Smooth muscle cell (in vitro differentiated cells): Measurements from ENCODE around the gene BOD1L1. TPM values are rescaled to one million over a fixed set of nuclear protein-coding genes. Genes with fewer than 3 reads are reported as not detected.
A peak's percentile ranks its signal among the peaks of the same experiment; 100 is the strongest.

Experiments used
- DNase-seq: peaks from one replicate; lab custom pipeline; 2025; ENCODE audit not compliant: unreplicated experiment; lab: John Stamatoyannopoulos, UW
- H2AFZ ChIP-seq: fragments of 200-600 bp; sonication (generic); 2 replicates; pipeline ENCODE4 v1.6.0; 2016; ENCODE audit warnings: antibody characterized with exemption, low read depth, mild to moderate bottlenecking
- H3F3A ChIP-seq: fragments of 200-600 bp; sonication (generic); 2 replicates; pipeline ENCODE4 v1.6.0; 2017; ENCODE audit warnings: antibody characterized with exemption, low read depth
- H3K27ac ChIP-seq: fragments of 200-600 bp; sonication (generic); 2 replicates; pipeline ENCODE4 v1.5.1; 2016; ENCODE audit warnings: low read depth, mild to moderate bottlenecking
- H3K27me3 ChIP-seq: fragments of 200-600 bp; sonication (generic); 2 replicates; pipeline ENCODE4 v1.6.1; 2016; ENCODE audit warnings: low read depth, mild to moderate bottlenecking
- H3K36me3 ChIP-seq: fragments of 200-600 bp; sonication (generic); 2 replicates; pipeline ENCODE4 v1.5.1; 2016; ENCODE audit warnings: low read depth
- H3K4me1 ChIP-seq: fragments of 200-600 bp; sonication (generic); 2 replicates; pipeline ENCODE4 v1.5.1; 2016; ENCODE audit warnings: low read depth
- H3K4me2 ChIP-seq: fragments of 200-600 bp; sonication (generic); 2 replicates; pipeline ENCODE4 v1.6.0; 2016; ENCODE audit warnings: mild to moderate bottlenecking
- H3K4me3 ChIP-seq: fragments of 200-600 bp; sonication (generic); 2 replicates; pipeline ENCODE4 v1.5.1; 2016; ENCODE audit warnings: mild to moderate bottlenecking
- H3K79me2 ChIP-seq: fragments of 200-600 bp; sonication (generic); 2 replicates; pipeline ENCODE4 v1.6.0; 2016; ENCODE audit warnings: low read depth, mild to moderate bottlenecking
- H3K9ac ChIP-seq: fragments of 200-600 bp; sonication (generic); 2 replicates; pipeline ENCODE4 v1.6.0; 2016; ENCODE audit warnings: low read depth
- H3K9me3 ChIP-seq: fragments of 200-600 bp; sonication (generic); replicated peaks from 2 replicates; pipeline ENCODE4 v1.5.1; 2016; ENCODE audit warnings: low read depth
- H4K20me1 ChIP-seq: fragments of 200-600 bp; sonication (generic); 2 replicates; pipeline ENCODE4 v1.6.0; 2016; ENCODE audit warnings: low read depth
- WGBS: methylation state at CpG from one replicate; pipeline ENCODE4 v1.1.7; 2016; ENCODE audit warnings: low lambda C conversion rate; 5-methylcytosine and 5-hydroxymethylcytosine counted together
- microRNA-seq: library from miRNA; unstranded; fragments of <30 nt; microRNA quantifications from one replicate; pipeline ENCODE4, GENCODE V29; 2016; ENCODE audit warnings: borderline number of aligned reads
- polyA plus RNA-seq: library from polyadenylated mRNA; unstranded; fragments of >200 nt; fragmentation: Nextera tagmentation; extraction: Ambion mirVana; gene quantifications from 2 replicates; pipeline ENCODE4 v1.2.1, GENCODE V29; 2016
- small RNA-seq: library from RNA; depleted of rRNA; stranded (forward); fragments of <200 nt; gene quantifications from one replicate; pipeline ENCODE3, GENCODE V24; 2014
- total RNA-seq: library from RNA; depleted of rRNA; stranded (reverse); fragments of >200 nt; gene quantifications from 2 replicates; pipeline ENCODE4 v1.2.3, GENCODE V29; 2014
- TF ChIP-seq, protein P1 (sequence below): fragments of 200-600 bp; sonication (generic); IDR thresholded peaks from 2 replicates; pipeline ENCODE4 v1.5.1; 2017; ENCODE audit warnings: borderline replicate concordance, mild to moderate bottlenecking, antibody characterized with exemption; ENCODE audit not compliant: insufficient read depth, poor library complexity, severe bottlenecking

Gene BOD1L1
- total and polyA plus RNA-seq, 2 experiments from 2014 or later, result 9.8 to 30.9 TPM

DNA sequence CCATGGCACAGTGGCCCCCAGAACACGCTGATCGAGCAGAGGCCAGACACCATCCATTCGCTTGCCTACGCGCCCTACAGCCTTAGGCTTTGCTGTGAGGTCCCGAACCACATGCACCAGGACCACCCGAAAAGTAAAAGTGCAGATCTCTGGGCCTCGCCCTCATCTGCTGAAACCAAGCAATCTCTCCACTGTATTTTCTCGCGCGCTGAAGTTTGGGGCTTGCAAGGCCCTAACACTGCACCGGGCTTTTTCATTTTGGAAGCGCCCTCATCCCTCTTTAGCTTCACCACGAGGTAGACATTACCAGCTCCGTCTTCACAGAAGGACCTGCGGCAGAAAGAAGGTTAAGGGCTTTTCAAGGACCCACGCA lies 104.4 kb downstream of the BOD1L1 start:
- H3K79me2 ChIP-seq, result no peaks in the 10 kb centered on the region
- no peaks in the 10 kb centered on the region for H3K36me3 ChIP-seq
- H3K4me3 ChIP-seq, result no peak overlapping the region
- H2AFZ ChIP-seq, result no peak overlapping the region
- H3K4me2 ChIP-seq, result peak overlapping the region; percentile 68
- H3K9me3 ChIP-seq, result no peaks in the 10 kb centered on the region
- no peaks in the 10 kb centered on the region for H3F3A ChIP-seq
- no peaks in the 10 kb centered on the region for H3K4me1 ChIP-seq
- H3K9ac ChIP-seq, result no peak overlapping the region
- TF ChIP-seq, protein P1, sequence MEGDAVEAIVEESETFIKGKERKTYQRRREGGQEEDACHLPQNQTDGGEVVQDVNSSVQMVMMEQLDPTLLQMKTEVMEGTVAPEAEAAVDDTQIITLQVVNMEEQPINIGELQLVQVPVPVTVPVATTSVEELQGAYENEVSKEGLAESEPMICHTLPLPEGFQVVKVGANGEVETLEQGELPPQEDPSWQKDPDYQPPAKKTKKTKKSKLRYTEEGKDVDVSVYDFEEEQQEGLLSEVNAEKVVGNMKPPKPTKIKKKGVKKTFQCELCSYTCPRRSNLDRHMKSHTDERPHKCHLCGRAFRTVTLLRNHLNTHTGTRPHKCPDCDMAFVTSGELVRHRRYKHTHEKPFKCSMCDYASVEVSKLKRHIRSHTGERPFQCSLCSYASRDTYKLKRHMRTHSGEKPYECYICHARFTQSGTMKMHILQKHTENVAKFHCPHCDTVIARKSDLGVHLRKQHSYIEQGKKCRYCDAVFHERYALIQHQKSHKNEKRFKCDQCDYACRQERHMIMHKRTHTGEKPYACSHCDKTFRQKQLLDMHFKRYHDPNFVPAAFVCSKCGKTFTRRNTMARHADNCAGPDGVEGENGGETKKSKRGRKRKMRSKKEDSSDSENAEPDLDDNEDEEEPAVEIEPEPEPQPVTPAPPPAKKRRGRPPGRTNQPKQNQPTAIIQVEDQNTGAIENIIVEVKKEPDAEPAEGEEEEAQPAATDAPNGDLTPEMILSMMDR, result no peak
- WGBS, result 56% methylated on average over 17 of the region's 17 CpGs
- H3K27me3 ChIP-seq, result peaks cover 58% of the 10 kb centered on the region
- no peak for DNase-seq
- H3K27ac ChIP-seq, result no peak overlapping the region
- no peaks in the 10 kb centered on the region for H4K20me1 ChIP-seq

DNA sequence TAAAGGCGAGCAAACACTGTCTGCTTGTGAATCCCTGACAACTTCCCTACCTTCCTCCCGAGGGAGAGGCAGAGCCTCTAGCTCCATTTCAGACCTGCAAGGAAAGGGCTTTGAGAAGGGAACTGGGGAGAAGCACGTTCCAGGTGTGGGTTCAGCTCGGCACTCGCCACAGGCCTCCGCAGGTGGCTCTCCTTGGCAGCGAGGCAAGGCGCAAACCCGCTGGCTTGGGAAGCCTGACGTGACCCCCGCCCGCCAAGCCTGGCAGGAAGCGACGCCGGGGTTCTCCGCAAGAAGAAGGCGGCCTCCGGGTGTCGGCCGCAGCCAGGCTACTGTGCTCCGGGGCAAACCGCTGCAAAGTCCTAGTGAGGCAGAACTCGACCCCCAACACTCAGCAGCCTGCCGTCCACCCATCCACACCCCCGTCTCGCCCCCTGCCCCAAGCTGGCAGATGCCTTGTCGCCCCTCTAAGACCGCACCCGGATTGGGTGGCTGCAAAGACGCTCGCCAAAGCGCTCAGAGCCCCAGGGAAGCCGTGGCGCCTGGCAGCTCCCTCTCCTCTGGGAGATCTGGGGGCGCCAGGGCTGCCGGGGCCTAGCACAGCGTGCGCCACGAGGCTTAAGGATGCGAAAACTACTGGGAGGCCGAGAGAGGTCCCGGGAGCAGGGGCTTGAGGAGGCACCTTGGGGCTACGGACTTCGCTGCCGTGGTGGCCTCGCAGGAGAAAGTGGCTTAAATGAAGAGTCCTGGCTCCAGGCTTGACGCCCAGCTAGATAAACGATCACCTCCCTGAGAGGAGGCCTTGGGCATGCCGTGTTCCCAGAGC lies 105.0 kb downstream of the BOD1L1 start:
- H3K27ac ChIP-seq, result no peak overlapping the region
- H3K4me3 ChIP-seq, result peak overlapping the region; percentile 21
- H3K36me3 ChIP-seq, result no peaks in the 10 kb centered on the region
- no peaks in the 10 kb centered on the region for H3K4me1 ChIP-seq
- no peaks in the 10 kb centered on the region for H3K79me2 ChIP-seq
- no peak for DNase-seq
- no peaks in the 10 kb centered on the region for H4K20me1 ChIP-seq
- peak overlapping the region; percentile 68 for H3K4me2 ChIP-seq
- no peak overlapping the region for H2AFZ ChIP-seq
- no peaks in the 10 kb centered on the region for H3K9me3 ChIP-seq
- H3K9ac ChIP-seq, result no peak overlapping the region
- 35% methylated on average over 49 of the region's 49 CpGs for WGBS
- TF ChIP-seq, protein P1, result no peak
- peaks cover 52% of the 10 kb centered on the region for H3K27me3 ChIP-seq
- no peaks in the 10 kb centered on the region for H3F3A ChIP-seq

DNA sequence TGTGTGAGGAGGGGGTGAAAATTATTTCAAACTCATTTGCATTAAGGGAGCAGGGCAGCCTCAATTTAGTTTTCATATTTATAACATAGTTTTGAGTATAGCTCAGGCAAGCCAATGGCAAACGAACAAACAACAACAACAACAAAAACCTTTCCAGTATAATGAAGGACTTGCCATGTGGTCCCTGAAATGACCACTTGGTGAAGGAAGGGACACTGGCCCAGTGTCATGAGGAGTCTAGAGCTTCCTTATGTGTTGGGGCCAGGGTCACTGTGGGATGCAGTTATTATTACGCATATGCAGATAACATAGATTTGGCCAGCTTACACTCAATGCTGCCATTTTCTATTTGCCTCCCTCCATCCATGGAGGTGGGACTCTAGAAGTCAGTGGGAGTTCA lies 106.5 kb downstream of the BOD1L1 start:
- TF ChIP-seq, protein P1, result no peak
- WGBS, result 93% methylated on average over 2 of the region's 2 CpGs

More for the DNA sequence above, 106.5 kb downstream of the BOD1L1 start:
- no peaks in the 10 kb centered on the region for H3K9me3 ChIP-seq
- H3K27ac ChIP-seq, result no peak overlapping the region
- H3K36me3 ChIP-seq, result no peaks in the 10 kb centered on the region
- no peaks in the 10 kb centered on the region for H4K20me1 ChIP-seq
- H3F3A ChIP-seq, result no peaks in the 10 kb centered on the region
- no peak overlapping the region for H3K9ac ChIP-seq
- no peak overlapping the region for H2AFZ ChIP-seq
- no peak overlapping the region for H3K4me2 ChIP-seq
- DNase-seq, result no peak
- peaks cover 38% of the 10 kb centered on the region for H3K27me3 ChIP-seq
- no peaks in the 10 kb centered on the region for H3K4me1 ChIP-seq
- H3K4me3 ChIP-seq, result no peak overlapping the region
- H3K79me2 ChIP-seq, result no peaks in the 10 kb centered on the region

Small RNA genes within 50 kb of the gene (microRNA-seq; reads per million reads assigned to microRNA genes)
- gene MIR5091, result not detected

Small RNA genes within 50 kb of the gene (small RNA-seq; reads per million reads assigned to genes)
- not detected for gene MIR5091

Other genes with a start within 250 kb of the BOD1L1 start
- 37.2 and 40.7 TPM in 2 replicates for gene RAB28, start 143.4 kb downstream of the BOD1L1 start, total RNA-seq
- 32.8 and 36.8 TPM in 2 replicates for gene RAB28, start 143.4 kb downstream of the BOD1L1 start, polyA plus RNA-seq
- gene NKX3-2, start 83.2 kb downstream of the BOD1L1 start, total RNA-seq, result 3.6 and 4.4 TPM in 2 replicates
- gene NKX3-2, start 83.2 kb downstream of the BOD1L1 start, polyA plus RNA-seq, result 4.0 and 6.7 TPM in 2 replicates